ENCODE results near the gene DNAH5.

DNA sequence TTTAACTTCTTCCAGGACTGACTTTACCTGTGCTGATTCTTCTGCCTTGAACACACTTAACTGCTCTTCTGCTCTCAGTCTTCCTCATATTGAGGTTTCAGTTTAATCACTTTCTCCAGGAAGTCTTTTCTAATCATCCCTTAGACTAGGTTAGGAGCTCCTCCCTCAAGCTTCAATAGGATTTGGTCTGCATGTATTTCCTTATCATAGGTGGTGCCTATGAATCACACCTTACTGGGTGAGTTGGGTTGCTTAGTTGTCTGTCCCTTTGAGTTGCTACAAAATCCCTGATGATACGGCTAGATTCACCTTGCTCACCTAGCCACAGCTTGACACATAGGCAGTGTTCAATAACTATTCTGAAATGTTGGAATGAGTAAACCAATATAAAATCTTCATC lies 164.4 kb downstream of the DNAH5 start:
- TF ChIP-seq, protein P1, sequence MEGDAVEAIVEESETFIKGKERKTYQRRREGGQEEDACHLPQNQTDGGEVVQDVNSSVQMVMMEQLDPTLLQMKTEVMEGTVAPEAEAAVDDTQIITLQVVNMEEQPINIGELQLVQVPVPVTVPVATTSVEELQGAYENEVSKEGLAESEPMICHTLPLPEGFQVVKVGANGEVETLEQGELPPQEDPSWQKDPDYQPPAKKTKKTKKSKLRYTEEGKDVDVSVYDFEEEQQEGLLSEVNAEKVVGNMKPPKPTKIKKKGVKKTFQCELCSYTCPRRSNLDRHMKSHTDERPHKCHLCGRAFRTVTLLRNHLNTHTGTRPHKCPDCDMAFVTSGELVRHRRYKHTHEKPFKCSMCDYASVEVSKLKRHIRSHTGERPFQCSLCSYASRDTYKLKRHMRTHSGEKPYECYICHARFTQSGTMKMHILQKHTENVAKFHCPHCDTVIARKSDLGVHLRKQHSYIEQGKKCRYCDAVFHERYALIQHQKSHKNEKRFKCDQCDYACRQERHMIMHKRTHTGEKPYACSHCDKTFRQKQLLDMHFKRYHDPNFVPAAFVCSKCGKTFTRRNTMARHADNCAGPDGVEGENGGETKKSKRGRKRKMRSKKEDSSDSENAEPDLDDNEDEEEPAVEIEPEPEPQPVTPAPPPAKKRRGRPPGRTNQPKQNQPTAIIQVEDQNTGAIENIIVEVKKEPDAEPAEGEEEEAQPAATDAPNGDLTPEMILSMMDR (IDR thresholded peaks at IDR 0.05; ENCODE audit: control extremely low read depth in 1 of 3, insufficient read depth in 1 of 3, low read depth in 1 of 3, low read length in 3 of 3): no peak
- no peak for TF ChIP-seq EZH2 (IDR thresholded peaks at IDR 0.05; ENCODE audit: low read depth, low read length, severe bottlenecking)
- no peak for TF ChIP-seq TAF1 (IDR thresholded peaks at IDR 0.05; ENCODE audit: low read depth, low read length)
- TF ChIP-seq, protein P2, sequence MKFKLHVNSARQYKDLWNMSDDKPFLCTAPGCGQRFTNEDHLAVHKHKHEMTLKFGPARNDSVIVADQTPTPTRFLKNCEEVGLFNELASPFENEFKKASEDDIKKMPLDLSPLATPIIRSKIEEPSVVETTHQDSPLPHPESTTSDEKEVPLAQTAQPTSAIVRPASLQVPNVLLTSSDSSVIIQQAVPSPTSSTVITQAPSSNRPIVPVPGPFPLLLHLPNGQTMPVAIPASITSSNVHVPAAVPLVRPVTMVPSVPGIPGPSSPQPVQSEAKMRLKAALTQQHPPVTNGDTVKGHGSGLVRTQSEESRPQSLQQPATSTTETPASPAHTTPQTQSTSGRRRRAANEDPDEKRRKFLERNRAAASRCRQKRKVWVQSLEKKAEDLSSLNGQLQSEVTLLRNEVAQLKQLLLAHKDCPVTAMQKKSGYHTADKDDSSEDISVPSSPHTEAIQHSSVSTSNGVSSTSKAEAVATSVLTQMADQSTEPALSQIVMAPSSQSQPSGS (IDR thresholded peaks at IDR 0.05; ENCODE audit: low read length): no peak
- TF ChIP-seq SIN3A (conservative IDR thresholded peaks at IDR 0.05 in 1 of 2, IDR thresholded peaks at IDR 0.05 in 1 of 2; ENCODE audit: low read depth in 1 of 2, low read length in 2 of 2): no peak
- TF ChIP-seq POLR2A (IDR thresholded peaks at IDR 0.05; ENCODE audit: control extremely low read depth in 1 of 2, low read depth in 2 of 2, low read length in 2 of 2): no peak
- no peak for TF ChIP-seq YY1 (IDR thresholded peaks at IDR 0.05; ENCODE audit: low read depth, low read length)
- TF ChIP-seq MAFK (IDR thresholded peaks at IDR 0.05; ENCODE audit: low read depth, low read length): no peak

Measured in H1 (cell line).